Measurements from ENCODE around the gene MAGEC2.

The MAGEC2 gene, protein sequence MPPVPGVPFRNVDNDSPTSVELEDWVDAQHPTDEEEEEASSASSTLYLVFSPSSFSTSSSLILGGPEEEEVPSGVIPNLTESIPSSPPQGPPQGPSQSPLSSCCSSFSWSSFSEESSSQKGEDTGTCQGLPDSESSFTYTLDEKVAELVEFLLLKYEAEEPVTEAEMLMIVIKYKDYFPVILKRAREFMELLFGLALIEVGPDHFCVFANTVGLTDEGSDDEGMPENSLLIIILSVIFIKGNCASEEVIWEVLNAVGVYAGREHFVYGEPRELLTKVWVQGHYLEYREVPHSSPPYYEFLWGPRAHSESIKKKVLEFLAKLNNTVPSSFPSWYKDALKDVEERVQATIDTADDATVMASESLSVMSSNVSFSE

DNA sequence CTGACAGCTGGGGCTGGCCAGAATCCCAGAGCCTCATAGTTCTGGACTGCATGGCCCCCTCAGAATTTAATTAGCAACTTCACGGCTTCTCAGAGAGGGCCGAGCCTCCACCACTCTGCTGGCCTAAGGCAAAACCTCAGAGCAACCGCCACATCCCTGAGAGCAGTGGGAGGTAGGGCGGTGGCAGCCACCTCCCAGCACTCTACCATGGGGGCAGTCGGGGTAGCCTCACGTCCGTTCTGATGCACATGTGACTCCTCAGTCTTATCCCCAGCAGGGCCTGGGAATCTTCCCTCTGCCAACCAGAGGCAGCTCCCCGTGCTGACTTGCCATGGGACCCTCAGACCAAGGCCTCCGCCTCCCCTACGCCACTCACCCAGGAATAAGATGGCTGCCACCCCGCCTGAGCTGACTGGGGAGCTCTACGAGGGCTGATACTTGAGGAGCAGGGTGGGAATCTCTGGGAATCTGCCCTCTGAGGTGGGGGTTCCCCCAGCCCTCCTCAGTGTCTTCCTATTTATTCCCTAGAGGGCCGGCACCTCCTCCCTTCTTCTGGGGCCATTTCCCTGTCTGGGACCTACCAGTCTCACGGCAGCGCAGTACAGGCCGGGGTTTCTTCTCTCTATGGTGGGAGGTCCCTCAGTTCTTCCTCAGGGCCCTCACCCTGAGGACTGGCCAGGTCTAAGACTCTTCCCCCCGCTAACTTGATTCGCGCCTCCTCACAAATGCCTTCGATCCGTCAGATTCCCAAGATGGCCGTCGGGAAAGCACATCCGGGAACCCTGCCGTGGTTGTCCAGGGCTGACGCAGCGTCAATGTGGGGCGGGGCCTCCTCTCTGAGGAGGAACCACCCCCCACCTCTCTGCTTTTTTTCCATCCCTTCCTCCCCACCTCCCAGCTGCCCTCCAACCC lies at the start of gene MAGEC2:
TSS of gene MAGEC2 (minus strand) at position 769 of the 912 bp plus-strand sequence. CDS start 1,303 bp downstream, outside the sequence.
- no peak for DNase-seq

DNA sequence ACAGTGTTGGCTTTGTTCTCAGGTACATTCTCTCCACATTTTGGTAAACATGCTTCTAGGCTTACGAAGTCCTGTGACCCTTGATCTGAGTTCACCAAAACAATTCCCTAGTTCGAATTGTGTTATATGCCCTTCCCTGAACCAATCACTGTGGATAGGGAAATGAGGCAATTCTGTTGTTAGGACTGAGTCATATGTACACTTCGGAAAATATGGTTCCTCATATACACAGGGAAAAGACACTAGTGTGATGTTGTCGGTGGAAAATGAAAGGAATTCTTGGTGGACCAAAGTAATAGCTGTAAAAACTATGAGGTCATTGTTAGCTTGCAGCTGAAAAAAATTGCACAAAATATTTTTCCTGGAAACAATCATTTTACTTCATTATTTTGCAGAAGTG lies 46.6 kb upstream of the MAGEC2 start:
- DNase-seq: no peak

DNA sequence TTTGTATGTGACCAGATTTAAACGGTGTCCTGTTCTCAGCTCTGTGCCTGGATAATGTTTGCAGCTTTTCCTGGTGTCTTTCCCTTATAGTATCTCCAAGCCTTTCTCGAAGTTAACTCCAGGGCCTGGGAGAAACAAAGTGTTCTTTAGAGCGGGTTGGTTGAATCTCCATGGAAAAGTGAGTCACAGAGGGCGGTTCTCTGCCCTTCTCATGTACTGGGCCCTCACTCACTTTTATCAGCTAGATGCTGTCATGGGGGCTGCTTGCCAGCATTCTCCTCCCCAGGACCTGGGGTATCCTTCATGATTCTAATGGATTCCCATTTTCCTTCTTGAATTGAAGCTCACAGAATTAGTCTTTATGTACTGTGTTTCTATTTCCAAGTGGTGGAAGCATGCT lies 46.1 kb upstream of the MAGEC2 start:
- DNase-seq: no peak

DNA sequence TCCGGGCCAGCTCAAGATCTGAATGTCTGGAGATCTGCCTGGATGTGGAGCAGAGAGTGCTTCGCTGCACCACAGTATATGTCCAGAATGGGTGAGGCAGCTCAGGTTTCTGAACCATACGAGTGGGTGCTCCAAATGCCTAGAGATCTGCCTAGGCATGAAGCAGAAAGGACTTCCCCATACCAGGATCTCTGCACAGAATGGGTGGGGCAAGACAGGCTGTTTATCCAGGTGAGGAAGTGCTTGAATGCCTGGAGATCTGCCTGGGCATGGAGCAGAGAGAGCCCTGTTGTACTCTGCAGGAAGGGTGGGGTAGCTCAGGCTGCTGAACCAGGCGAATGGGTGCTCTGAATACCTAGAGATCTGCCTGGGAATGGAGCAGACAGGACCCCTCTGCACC lies 45.4 kb upstream of the MAGEC2 start:
- no peak for DNase-seq

DNA sequence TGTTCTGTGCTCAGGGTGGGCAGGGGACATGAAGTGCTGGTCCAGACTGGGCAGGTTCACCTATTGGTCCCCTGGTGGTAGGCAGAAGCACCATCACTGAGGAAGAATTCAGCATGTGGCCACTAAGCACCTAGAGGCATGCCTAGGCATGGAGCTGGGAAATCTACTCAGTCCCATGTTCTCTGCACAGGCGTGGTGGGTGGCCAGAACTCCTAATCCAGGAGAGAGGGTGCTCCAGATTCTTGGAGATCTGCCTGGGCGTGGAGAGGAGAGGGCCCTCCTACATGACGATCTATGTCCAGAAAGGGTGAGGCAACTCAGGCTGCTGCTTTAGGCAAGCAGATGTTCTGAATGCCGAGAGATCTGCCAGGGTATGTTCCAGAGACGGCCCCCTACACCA lies 44.6 kb upstream of the MAGEC2 start:
- no peak for DNase-seq

DNA sequence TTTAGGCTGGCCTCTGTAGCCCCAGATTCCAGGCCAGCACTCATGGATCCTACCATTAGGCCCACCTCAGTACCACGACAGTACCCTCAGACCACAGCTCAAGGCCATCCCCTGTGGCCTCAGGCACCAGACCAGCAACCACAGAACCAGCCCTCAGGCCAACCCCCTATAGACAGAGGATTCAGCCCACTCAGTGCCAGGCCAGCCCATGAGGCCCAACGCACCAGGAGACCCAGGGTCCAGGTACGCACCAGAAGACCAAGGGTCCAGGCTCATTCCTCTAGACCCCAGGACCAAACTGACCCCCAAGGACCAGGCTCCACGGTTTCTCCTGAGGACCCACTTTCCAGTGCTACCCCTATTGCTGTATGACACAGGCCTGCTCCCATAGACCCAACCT lies 39.5 kb upstream of the MAGEC2 start:
- DNase-seq: no peak

DNA sequence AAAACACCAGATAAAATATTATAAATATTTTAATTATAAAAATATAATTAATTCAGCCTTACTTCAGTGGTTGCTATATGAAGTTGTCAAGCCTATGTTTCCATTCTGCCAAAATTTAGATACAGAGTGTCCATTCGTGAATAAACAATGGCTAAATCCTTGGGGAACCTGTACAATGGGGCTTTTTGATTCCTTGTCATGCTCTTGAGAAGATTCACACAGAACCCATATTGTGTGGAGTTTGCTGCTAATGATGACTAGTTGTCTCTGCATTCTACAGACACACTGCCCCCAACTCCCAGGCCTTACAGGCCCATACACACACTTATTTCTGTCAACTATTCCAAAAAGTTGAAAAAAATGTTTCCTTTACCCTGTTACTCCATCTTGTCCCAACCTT lies 33.4 kb upstream of the MAGEC2 start:
- DNase-seq: no peak

DNA sequence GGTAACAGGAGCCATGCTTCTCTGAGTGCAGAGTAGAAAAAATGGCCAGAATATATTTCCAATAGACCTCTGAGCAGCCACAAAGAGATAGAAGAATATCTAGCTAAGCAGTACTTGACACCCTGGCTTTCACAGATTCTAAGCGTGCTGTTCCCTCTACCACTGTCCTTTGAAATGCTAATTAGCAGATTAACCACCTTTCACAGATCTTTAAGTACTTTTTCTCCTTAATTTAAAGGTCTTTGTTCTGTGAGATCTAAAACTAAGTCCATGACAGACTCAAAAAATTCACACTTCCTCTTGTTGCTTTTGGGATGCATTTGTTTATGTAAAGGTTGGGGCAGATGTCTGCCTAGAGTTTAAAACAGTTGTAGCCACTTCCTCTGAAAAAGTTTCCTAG lies 28.3 kb upstream of the MAGEC2 start:
- no peak for DNase-seq

DNA sequence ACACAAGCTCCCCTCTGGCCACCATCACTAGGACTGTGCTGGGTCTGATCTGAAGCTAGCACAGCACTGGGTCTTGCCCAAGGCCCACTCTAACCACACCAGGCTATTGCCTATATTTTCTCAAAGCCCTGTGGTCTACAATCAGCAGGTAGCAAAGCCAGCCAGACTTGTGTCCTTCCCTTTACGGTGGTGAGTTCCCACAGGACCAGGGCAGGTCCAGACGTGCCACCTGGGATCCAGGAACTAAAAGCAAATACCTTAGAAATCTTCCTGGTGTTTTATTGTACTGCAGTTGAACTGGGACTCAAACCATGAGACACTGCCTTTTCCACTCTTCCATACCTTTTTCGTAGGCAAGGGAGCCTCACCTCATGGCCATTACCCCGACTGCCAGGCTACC lies 9.0 kb upstream of the MAGEC2 start:
- no peak for DNase-seq

DNA sequence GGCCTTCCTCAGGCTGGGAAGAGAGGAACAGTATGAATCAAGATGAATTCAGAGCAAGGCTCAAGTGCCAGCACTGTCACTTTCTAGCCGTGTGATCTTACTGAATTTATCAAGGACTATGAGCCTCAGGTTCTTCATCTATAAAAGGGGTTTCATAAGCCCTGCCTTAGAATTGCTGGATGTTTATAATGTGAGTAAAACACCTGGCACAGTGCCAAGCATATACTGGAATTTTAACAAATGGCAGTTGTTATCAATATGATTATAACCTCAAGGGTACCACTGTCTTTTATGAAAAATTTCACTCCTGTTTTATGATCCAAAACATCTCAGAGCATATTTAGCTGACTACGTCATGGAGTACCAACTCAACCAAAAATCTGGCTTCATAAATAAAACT lies 4.0 kb downstream of the MAGEC2 start:
- DNase-seq: no peak

DNA sequence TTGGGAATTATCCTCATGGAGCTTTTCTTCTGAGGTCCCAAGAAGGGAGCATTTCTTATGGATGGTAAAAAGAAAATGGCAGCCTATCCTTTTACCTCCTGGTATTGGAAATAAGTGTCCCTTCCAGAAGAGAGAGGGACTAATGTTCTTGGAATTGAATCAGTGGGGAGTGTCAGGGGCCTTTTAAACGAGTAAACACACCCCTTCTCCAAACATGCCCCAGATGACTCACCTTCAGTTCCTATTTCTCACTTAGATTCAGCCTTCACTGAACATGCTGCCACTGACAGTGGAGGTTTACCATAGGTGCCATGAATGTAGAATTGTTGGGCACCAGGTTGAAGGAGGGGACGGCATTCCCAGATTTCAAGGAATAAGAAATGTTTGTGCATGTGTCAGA lies 19.0 kb downstream of the MAGEC2 start:
- DNase-seq: no peak

DNA sequence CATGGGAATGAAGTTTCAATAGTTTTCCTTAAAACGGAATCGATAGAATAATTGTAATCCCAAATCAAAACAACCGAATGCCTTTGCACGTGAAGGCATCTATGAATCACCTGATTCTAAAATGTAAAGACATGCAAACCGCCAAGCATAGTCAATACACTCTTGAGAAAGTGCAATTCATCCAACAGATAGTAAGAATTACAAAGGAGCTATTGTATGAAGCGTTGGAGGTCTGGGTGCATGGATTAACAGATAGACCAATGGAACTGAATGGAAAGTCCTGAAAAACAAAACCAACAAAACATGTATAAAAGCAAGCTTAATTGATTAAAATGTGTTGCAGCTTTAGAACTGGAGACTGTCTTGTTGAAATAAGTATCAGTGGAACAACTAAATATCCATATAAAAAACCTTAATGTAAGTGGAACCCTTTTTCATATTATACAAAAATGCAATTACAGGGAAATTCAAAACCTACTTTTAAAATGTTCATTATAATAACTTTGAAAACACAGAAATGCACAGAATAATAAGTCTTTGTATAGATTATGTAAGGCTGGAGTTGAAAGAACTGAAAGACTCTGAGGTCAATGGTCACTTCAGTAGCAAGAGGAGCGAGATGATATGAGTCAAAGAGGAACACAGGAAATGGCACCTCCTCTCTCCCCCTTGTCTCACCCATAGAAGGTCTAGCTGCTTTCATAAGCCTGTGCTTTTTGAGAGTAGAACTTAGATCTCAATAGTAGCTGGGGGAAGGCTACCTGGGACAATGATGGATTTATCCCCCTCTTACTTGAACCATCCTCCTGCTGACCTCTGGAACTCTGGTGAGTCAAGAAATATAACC lies 20.1 kb downstream of the MAGEC2 start:
- DNase-seq: no peak

DNA sequence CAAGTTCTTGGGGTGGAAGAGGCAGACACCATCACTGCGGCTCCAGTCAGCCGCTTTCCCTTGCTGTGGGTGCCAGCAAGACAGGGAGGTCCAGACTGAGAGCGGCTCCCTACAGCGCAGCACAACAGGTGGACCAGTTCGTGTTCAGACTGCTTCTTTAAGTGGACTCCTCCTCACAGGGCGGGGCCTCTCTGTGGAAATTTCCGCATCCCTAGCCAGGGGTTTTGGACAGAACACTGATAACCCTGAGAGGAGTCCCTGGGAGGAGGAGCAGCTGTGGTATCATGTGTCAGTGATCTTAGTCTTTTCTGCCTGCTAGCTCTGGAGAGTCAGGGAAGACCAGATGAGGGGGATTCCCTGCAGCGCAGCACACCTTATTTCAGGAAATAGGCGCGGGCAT lies 48.5 kb downstream of the MAGEC2 start:
- DNase-seq: no peak

Data from activated CD4-positive, alpha-beta T cell treated with anti-CD3 and anti-CD28 coated beads for 4 hours (primary cell).